Esophagus muscularis mucosa (tissue), 4 donors: Measurements from ENCODE around the gene ZWILCH. TPM values are rescaled to one million over a fixed set of nuclear protein-coding genes. Genes with fewer than 3 reads are reported as not detected.
"Not testable (repeated sequence)": the region's sequence is repeated elsewhere in the genome, so short reads cannot be mapped to it uniquely, and the experiment has no call there.

Experiments used
- DNase-seq: peaks from one replicate; pipeline ENCODE4 v3.0.0-alpha.2; 2017; ENCODE audit errors: extremely low spot score
- H3K27ac ChIP-seq, 4 donors: fragments of 200-600 bp; sonication (generic); replicated peaks in 1 of 4; 1 replicate in 3 of 4; 2 replicates in 1 of 4; pipeline ENCODE4 v1.5.1; 2016 to 2019; ENCODE audit warnings: mild to moderate bottlenecking in 1 of 4
- H3K27me3 ChIP-seq, 4 donors: fragments of 200-600 bp; sonication (generic); one replicate each; pipeline versions ENCODE4 v1.5.1 to v1.6.0; 2016 to 2019
- H3K36me3 ChIP-seq, 4 donors: fragments of 200-600 bp; sonication (generic); one replicate each; pipeline ENCODE4 v1.5.1; 2016 to 2019
- H3K4me1 ChIP-seq, 4 donors: fragments of 200-600 bp; sonication (generic); one replicate each; pipeline ENCODE4 v1.5.1; 2016 to 2019
- H3K4me3 ChIP-seq, 4 donors: fragments of 200-600 bp; sonication (generic); 1 replicate in 2 of 4; 2 replicates in 2 of 4; pipeline ENCODE4 v1.5.1; 2016 to 2019; ENCODE audit warnings: mild to moderate bottlenecking in 4 of 4, moderate library complexity in 1 of 4
- H3K9me3 ChIP-seq, 4 donors: fragments of 200-600 bp; sonication (generic); 1 replicate in 3 of 4; 2 replicates in 1 of 4; pipeline ENCODE4 v1.5.1; 2016 to 2019
- CTCF ChIP-seq, 3 experiments: fragments of 200-600 bp in 2 of 3; fragments of 450-650 bp in 1 of 3; sonication (generic) in 2 of 3; IDR thresholded peaks; one replicate each; pipeline ENCODE4 v1.5.1; 2017 to 2019; ENCODE audit warnings: antibody characterized with exemption in 3 of 3, mild to moderate bottlenecking in 2 of 3, moderate library complexity in 1 of 3
- EP300 ChIP-seq: sonication (generic); formaldehyde crosslinking; IDR thresholded peaks from one replicate; pipeline ENCODE4 v1.6.1; 2017; ENCODE audit warnings: antibody characterized with exemption
- POLR2A ChIP-seq: fragments of 450-650 bp; IDR thresholded peaks from one replicate; pipeline ENCODE4 v1.6.1; 2017; ENCODE audit warnings: antibody characterized with exemption, moderate library complexity, mild to moderate bottlenecking, low read depth
- POLR2AphosphoS5 ChIP-seq, 2 donors: sonication (generic); formaldehyde crosslinking; IDR thresholded peaks; one replicate each; pipeline ENCODE4 v1.6.1; 2017; ENCODE audit warnings: antibody characterized with exemption in 2 of 2
- WGBS: methylation state at CpG from one replicate; pipeline ENCODE4 v1.1.5; 2018; 5-methylcytosine and 5-hydroxymethylcytosine counted together
- intact Hi-C: fragments of 100-400 bp; cut with DNase I; formaldehyde crosslinking; loops from one replicate; pipeline ENCODE4 v1.15.1; 2023
- total RNA-seq, 4 donors: library from RNA; depleted of rRNA; stranded (reverse); fragments of >200 nt; gene quantifications; one replicate each; pipeline versions ENCODE4 v1.1.0 to v1.2.1, GENCODE V29; 2016

The ZWILCH gene
- total RNA-seq, 4 donors from 2014 or later = 2.1 to 3.3 (median 2.4) TPM

GRCh38 chr15:66462627-66463026 lies 42.5 kb upstream of the ZWILCH start:
- H3K27ac ChIP-seq = no peak overlapping the region
- no peak for DNase-seq
- TF ChIP-seq EP300 (no peak), POLR2A (no peak), CTCF (IDR thresholded peaks at IDR 0.05) (no peak), POLR2AphosphoS5 (IDR thresholded peaks at IDR 0.05) (no peak)

DNA sequence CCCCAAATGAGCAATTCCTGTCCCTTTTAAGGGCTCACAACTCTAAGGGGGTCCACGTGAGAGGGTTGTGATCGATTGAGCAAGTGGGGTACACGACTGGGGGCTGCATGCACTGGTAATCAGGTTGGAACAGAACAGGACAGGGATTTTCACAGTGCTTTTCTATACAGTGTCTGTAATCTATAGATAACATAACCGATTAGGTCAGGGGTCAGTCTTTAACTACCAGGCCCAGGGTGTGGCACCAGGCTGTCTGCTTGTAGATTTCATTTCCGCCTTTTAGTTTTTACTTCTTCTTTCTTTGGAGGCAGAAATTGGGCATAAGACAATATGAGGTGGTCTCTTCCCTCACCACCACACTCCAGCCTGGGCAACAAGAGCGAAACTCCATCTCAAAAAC lies 39.8 kb upstream of the ZWILCH start:
- H3K36me3 ChIP-seq, H3K4me1 ChIP-seq, intact Hi-C loops, H3K9me3 ChIP-seq, DNase-seq, H3K27ac ChIP-seq, H3K4me3 ChIP-seq, H3K27me3 ChIP-seq: not testable (repeated sequence)
- 94% methylated on average over 6 of the region's 6 CpGs for WGBS

More at GRCh38 chr15:66462627-66463026, 42.5 kb upstream of the ZWILCH start:
- Histone ChIP-seq H3K36me3 (peaks cover 0 to 8% (median 2%) of the 10 kb centered on the region in 4 donors), H3K4me3 (no peak overlapping the region), H3K9me3 (no peaks in the 10 kb centered on the region), H3K27me3 (no peaks in the 10 kb centered on the region), H3K4me1 (no peaks in the 10 kb centered on the region)
- 61% methylated on average over 4 of the region's 4 CpGs for WGBS
- intact Hi-C loops = no loop called here

GRCh38 chr15:66467162-66468040 lies 37.7 kb upstream of the ZWILCH start:
- H3K9me3 ChIP-seq, H3K27me3 ChIP-seq, H3K27ac ChIP-seq, intact Hi-C loops, H3K36me3 ChIP-seq, DNase-seq, H3K4me3 ChIP-seq: not testable (repeated sequence)
- H3K4me1 ChIP-seq = peaks cover 3 to 11% (median 5%) of the 10 kb centered on the region in 4 donors
- 96% methylated on average over 11 of the region's 11 CpGs for WGBS

DNA sequence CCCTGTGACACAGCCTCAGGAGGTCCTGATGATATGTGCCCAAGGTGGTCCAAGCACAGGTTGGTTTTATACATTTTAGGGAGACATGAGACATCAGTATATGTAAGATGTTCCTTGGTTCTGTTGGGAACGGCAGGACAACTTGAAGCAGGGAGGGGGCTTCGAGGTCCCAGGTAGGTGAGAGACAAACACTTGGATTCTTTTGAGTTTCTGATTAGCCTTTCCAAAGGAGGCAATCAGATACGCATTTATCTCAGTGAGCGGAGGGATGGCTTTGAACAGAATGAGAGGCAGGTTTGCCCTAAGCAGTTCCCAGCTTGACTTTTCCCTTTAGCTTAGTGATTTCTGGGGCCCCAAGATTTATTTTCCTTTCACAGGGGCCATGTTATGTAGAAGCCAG lies 34.3 kb upstream of the ZWILCH start:
- H3K36me3 ChIP-seq, intact Hi-C loops, DNase-seq, H3K27ac ChIP-seq, H3K9me3 ChIP-seq, H3K4me3 ChIP-seq, H3K27me3 ChIP-seq: not testable (repeated sequence)
- H3K4me1 ChIP-seq = peaks cover 10 to 19% (median 16%) of the 10 kb centered on the region in 4 donors
- 90% methylated on average over 4 of the region's 4 CpGs for WGBS

GRCh38 chr15:66472176-66472999 lies 32.7 kb upstream of the ZWILCH start:
- TF ChIP-seq EP300 (no peak), POLR2AphosphoS5 (IDR thresholded peaks at IDR 0.05) (no peak), POLR2A (no peak), CTCF (IDR thresholded peaks at IDR 0.05) (no peak)
- intact Hi-C loops = no loop called here
- Histone ChIP-seq H3K27me3 (no peaks in the 10 kb centered on the region), H3K4me1 (peaks cover 10 to 19% (median 16%) of the 10 kb centered on the region in 4 donors), H3K36me3 (no peaks in the 10 kb centered on the region), H3K27ac (peak overlapping the region in 1 of 4 donors; percentile 1), H3K4me3 (no peak overlapping the region), H3K9me3 (no peaks in the 10 kb centered on the region)
- 80% methylated on average over 8 of the region's 8 CpGs for WGBS
- no peak for DNase-seq

- WGBS = 90% methylated on average over 2 of the region's 2 CpGs
- no peaks in the 10 kb centered on the region for H3K27me3 ChIP-seq
- H3K4me3 ChIP-seq = no peak overlapping the region
- H3K4me1 ChIP-seq = peaks cover 10 to 19% (median 16%) of the 10 kb centered on the region in 4 donors
- no peak overlapping the region for H3K27ac ChIP-seq
- H3K36me3 ChIP-seq = no peaks in the 10 kb centered on the region
- no peaks in the 10 kb centered on the region for H3K9me3 ChIP-seq
- no peak for DNase-seq
- no peak for TF ChIP-seq CTCF (IDR thresholded peaks at IDR 0.05)
- no peak for TF ChIP-seq POLR2AphosphoS5 (IDR thresholded peaks at IDR 0.05)
- TF ChIP-seq EP300 = no peak
- no peak for TF ChIP-seq POLR2A
- intact Hi-C loops = no loop called here
Observed at GRCh38 chr15:66474135-66474534, 31.0 kb upstream of the ZWILCH start.
